Smooth muscle cell of the brain vasculature (primary cell): ENCODE results near the gene RINT1.
"Not testable (repeated sequence)": the region's sequence is repeated elsewhere in the genome, so short reads cannot be mapped to it uniquely, and the experiment has no call there.

ENCODE experiments used
- DNase-seq: peaks from one replicate; pipeline ENCODE4 v3.0.0-alpha.2; 2012; ENCODE audit warnings: low read depth, low spot score

RINT1 gene

GRCh38 chr7:105599080-105599479 is 67.1 kb downstream of the RINT1 start:
- not testable (repeated sequence) for DNase-seq

DNA sequence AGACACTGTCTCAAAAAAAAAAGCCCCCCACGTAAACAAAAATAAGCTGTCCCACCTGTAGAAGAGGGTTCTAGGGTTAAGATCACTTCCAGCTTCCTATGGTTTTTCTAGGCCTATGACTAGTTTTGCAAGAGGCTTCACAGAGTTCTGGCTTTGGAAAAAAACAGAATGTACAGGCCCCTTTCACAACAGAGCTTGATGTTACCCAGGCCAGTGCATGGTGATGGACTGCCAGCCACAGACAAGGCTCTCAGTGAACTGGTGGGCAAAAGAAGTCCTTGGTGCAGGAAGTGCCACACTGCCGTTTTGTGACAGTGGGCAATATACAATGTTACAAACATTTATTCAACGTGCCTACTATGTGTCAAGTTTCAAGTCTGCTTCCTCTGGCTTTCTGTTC is 67.5 kb downstream of the RINT1 start:
- DNase-seq: no peak

DNA sequence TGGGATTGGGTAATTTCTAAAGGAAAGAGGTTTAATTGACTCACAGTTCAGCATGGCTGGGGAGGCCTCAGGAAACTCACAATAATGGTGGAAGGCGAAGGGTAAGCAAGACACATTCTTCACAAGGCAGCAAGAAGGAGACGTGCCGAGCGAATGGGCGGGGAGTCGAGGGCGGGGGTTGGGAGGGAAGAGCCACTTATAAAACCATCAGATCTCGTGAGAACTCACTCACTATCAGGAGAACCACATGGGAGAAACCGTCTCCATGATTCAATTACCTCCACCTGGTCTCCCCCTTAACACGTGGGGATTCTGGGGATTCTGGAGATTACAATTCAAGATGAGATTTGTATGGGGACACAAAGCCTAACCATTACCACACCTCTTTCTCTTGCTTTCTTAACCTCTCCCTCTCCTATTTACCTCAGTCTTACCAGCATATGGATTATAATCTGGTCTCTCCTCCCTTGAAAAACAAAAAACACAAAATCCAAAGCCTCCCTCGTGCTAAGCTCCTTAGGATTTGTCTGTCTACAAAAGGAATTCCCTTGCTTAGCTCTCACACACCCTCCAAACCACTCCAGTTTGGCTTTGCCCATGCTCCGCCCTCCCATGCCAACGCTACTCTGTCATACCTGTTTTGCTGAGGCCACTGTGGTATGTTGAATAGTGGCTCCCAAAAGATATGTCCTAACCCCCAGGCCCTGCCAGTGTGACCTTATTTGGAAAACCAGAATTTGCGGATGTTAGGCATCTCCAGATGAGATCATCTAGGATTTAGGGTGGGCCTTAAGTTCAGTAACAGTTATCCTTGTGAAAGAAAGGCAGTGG is 68.9 kb downstream of the RINT1 start:
- no peak for DNase-seq

DNA sequence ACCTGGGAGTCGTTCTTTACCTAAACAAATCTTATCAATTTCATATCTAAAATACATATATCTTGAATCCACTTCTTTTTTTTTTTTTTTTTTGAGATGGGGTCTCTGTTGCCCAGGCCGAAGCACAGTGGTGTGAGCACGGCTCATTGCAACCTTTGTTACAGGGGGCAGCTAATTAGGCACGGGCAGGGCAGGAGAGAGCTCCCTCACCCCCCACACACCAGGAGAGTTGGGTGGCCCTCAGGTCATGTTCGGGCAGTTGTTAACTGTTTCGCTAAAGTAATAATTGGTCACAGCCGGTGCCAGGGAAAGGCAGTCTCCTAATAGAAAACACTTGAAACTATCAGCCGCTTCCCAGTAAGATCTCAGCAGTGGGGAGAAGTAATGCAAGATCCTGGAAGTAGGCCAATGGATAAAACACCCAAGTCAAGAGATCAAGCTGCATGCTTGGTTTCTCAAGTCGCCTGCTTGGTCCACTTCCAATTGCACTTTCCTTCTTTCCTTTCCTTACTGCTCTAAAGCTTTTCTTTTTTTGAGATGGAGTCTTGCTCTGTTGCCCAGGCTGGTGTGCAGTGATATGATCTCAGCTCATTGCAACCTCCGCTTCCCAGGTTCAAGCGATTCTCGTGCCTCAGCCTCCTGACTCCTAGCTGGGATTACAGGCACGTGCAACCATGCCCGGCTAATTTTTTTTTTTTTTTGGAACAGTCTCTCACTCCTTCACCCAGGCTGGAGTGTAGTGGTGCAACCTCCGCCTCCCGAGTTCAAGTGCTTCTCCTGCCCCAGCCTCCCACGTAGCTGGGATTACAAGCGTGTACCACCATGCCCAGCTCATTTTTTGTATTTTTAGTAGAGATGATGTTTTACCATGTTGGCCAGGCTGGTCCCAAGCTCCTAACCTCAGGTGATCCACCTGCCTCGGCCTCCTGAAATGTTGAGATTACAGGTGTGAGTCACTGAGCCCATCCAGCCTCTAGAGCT is 70.6 kb downstream of the RINT1 start:
- DNase-seq: no peak

- no peak for DNase-seq
Observed at GRCh38 chr7:105610165-105610930, 78.3 kb downstream of the RINT1 start.

DNA sequence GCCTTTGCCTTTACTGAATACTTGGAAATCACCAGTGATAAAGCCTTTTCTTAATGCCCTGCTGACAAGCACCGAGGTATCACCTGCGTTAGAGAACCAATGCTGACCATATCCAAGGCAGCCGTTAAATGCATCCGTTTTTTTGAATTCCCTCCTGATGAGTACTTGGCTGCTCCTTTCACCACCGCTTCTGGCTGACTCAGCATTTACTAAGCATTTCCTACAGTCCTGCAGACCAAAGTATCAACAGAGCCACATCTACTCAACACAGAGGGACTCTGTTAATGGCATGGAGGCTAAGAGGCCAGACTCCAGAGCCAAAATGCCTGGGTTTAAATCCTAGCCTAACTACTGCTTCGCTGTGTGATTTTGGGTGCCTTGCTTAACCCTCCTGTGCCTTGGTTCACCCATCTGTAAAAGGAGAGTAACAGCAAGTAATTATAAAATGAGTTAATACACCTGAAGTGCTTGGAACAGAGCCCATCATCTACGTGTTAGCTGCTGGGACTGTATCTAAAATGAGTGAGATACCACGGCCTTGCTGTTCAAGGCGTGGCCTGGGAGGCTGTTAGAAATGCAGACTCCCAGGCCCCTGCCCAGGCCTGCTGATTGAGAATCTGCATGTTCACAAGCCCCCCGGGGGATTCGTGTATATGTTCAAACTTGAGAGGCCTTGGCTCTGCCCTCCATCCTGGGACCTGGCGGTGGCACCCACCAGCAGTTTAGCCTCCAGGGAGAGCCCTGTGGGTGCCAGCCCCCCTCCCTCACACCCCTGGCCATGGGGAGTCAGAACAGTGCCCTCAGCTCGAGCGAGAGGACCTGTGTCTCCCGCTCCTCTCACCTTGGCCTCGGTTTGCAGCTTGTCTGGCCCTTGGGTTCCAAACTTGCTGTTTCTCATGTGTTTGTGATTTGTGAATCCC is 80.1 kb downstream of the RINT1 start:
- no peak for DNase-seq

GRCh38 chr7:105612806-105613205 is 80.8 kb downstream of the RINT1 start:
- no peak for DNase-seq

DNA sequence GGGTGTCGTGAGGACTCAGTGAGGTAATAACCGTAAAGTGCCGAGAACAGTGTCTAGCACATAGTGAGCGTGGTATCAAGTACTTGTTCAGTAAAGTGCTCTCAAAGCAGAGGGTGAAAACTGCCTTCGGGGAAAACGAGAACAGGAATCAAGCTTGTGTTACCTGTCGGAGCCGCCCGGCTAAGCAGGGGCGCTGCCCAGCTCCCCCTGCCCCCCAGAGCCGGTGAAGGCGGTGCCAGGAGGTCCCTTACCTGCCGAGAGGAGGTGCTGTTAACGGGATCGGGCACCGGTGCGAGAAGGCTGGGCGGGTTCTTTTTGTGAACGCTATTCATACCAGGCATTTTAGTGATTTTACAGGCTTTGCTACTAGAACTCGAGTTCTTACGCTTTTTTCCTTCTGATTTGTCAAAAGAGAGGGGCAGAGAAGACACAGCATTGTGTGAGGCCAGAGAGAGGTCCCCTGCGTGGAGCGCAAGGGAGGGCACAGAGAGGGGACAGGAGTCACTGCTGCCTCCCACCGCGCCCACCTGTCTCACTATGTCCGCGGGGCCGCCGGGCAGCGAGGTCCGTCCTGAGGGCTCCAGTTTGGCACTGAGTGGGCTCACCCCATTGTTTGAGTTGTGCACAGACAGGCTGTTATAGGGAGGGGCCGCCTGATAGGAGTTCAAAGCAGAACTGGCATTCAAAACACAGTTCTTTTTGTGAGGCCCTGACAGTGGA is 81.8 kb downstream of the RINT1 start:
- DNase-seq: no peak

GRCh38 chr7:105614341-105614840 is 82.4 kb downstream of the RINT1 start:
- no peak for DNase-seq
